Fibroblast of the conjunctiva (primary cell): Measurements from ENCODE around the gene FNIP2.
"Not testable (repeated sequence)": the region's sequence is repeated elsewhere in the genome, so short reads cannot be mapped to it uniquely, and the experiment has no call there.

Experiments used
- DNase-seq: peaks from one replicate; pipeline ENCODE4 v3.0.0-alpha.2; 2010; ENCODE audit warnings: low read depth

FNIP2 gene

DNA sequence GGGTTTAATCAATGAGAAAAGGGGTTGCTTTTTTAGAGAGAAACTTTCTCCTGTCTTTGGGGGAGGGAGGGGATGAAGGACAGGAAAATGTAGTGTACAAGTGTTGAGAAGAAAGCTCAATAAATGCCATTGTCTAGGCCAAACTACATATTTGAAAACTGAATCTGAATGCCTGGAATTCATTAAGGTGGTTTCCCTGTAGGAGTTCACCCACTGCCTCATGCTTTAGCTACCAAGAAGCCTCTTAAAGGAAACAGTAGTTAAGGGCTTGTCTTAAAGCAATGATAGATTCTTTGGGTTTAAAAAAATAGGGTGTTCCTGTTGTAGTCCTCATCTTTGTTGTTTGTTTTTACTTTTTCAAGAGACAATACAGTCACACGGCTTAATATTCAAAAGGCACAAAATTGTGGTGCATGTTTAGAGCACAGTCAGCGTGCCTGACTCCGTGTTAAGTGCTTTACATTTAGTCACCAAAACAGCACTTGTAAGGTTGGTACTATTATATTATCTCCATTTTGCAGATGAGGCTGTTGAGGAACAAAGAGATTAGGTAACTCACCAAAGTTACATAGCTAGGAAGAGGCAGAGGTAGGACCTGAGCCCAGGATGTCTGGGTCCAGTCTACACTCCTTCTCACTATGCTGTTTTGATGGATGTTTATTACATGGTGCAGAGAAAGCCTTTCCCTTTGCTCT lies 46.0 kb downstream of the FNIP2 start:
- no peak for DNase-seq

DNA sequence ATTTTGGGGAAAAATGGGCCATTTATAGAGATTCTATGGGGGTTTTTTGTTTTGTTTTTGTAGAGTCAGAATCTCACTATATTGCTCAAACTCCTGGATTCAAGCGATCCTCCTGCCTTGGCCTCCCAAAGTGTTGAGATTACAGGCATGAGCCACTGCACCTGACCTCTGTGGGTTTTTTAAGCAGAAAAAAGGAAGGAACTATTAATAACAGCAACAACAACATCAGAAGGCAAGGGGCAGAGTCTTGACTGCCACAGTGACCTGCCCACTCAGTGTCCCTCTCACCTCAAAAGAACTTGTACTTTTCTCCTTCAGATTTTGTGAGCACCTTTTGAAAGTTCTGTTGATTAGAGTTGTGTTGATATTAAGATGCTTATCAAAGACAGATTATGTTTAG lies 48.1 kb downstream of the FNIP2 start:
- DNase-seq: no peak

- no peak for DNase-seq
These were observed 48.9 kb downstream of the FNIP2 start for GRCh38 chr4:158817562-158818296.

GRCh38 chr4:158818560-158819140 lies 49.8 kb downstream of the FNIP2 start:
- no peak for DNase-seq

DNA sequence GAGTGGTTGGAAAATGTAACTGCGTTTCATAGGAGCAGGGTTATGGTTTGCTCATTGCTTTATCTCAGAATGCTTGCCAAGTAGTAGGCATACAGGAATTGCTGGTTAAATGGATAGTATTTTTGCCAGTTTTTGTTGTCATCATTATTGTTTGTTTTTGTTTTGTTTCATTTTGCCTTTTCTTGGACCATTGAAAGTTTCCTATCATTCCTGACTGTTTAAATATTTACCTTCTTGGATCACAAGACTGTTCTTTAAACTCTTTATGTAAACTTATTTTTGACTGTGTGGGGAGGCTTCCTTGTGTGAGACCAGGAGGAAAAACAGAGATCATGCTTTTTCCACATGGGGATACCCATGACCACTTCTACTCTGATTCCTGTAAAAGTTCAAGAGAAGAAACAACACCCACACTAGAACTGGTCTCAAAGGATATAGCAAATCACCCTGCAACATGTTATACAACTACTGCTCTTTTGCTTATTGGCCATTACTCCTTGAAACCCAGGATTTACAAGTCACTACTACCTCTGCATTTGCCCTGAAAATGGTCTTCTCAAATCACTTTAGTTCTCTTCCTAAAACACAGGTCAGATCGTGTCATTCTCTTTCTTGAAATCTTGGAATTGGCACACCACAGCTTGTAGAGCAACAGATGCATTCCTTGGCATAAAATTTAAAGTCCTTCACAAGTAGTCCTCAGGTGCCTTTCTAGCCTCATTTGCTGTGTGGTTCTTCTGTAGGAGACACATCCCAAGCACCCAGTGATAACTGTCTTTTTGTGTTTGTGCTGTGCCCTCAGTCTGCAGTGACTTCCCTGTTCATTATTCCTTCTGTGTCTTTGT lies 51.3 kb downstream of the FNIP2 start:
- DNase-seq: no peak

- no peak for DNase-seq
These were observed 52.6 kb downstream of the FNIP2 start for GRCh38 chr4:158821228-158821971.

DNA sequence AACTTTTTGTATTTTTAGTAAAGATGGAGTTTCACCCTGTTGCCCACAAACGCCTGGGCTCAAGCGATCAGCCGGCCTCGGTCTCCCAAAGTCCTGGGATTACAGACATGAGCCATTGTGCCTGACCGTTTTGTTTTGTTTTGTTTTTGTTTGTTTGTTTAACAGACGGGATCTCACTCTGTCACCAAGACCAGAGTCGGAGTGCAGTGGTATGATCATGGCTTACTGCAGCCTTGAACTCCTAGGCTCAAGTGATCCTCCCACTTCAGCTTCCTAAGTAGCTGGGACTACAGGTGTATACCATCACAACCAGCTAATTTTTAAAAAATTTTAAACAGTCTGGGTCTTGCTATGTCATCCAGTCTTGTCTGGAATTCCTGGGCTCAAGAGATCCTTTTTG lies 53.5 kb downstream of the FNIP2 start:
- DNase-seq: no peak

DNA sequence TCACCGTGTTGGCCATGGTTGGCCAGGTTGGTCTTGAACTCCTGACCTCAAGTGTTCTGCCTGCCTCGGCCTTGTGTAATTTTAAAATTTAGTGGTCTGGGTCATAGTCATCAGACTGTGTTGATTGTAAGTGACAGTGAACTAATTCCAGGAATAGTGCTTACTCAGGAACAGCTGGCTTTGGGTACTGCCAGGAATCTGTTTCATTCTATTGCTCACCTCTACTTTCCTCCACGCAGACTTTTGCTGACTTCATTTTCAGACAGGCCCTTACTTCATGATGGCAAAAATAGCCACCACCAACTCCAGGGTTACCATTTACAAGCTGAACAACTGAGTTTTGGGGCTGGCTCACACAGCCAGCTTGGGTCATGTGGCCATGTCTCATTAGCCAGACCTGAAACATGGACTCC lies 54.6 kb downstream of the FNIP2 start:
- no peak for DNase-seq

DNA sequence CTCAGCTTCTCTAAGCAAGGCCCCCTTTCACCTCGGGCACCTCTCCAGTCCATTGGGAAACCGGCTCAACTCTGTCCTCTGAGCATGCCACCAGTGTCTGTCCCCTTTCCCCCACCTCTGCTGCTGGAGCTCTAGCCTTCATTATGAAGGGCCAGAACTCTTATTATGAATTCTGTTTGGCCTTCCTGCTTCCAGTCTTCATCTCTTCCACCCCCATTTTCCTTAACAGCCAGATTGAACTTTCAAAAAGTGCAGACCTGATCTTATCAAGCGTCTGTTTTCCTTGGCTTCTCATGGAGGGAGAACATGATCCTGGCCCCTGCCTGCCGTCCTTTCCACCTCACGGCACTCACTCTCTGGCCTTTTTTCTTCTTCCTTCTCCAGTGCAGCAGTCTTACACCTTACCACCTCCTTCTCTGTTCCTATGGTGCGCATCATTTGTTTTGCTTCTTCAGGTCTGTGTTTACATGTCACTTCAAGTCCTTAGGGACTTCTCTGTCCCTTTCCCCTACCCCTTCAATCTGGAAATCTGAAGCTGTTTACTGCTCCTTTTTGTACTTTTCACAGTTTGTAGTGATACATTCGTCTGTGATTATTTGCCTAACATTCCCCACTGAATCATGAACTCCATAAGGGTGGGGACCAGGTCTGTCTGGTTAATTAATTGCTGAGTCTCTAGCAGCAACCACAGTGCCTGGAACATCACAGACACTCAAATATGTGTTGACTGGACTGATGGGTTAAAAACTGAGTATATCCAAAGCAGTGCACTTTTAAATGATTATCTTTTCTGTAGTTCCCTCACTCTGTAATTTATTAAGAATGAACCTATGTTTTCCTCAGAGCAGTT lies 55.8 kb downstream of the FNIP2 start:
- DNase-seq: no peak

- DNase-seq: no peak
These were observed 56.7 kb downstream of the FNIP2 start for GRCh38 chr4:158825433-158826036.

DNA sequence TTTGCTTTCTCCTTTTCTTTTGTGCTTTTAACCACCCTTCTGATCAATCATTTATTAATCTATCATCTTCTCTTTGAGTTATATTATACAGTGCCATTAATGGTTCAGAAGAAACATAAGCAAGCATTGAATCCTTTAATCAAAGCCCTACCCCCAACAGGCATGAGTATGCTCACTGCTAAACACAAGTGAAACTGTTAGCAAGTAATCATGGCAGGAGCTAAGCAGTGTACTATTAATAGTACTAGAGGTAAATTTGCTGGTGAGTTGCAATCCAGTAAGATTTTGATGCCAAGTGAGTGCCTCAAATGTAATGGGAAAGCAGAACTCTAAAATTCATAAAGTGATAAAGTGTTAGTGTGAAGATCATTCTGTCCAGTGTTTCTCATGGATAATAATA lies 57.2 kb downstream of the FNIP2 start:
- DNase-seq: no peak

DNA sequence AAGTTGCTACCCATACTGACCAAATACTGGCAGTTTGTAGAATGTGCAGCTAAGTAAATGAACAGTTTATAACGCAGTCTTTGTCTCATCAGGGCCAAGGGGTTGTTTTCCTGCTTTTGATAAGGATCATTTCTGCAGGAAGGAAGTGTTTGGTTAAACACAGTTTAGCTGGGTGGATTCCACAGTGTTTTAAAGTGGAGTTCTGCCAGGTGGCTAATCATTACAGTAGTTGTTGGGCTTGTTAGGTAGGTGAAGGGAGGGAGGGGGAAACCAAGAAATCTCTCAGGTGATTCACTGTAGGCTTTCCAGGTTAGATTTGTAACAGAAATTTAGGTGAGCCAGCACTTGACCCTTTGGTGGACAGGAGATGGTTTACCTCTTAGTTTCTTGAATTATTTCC lies 58.1 kb downstream of the FNIP2 start:
- no peak for DNase-seq

- DNase-seq: no peak
These were observed 58.7 kb downstream of the FNIP2 start for GRCh38 chr4:158827543-158827981.

GRCh38 chr4:158828151-158828550 lies 59.3 kb downstream of the FNIP2 start:
- not testable (repeated sequence) for DNase-seq

DNA sequence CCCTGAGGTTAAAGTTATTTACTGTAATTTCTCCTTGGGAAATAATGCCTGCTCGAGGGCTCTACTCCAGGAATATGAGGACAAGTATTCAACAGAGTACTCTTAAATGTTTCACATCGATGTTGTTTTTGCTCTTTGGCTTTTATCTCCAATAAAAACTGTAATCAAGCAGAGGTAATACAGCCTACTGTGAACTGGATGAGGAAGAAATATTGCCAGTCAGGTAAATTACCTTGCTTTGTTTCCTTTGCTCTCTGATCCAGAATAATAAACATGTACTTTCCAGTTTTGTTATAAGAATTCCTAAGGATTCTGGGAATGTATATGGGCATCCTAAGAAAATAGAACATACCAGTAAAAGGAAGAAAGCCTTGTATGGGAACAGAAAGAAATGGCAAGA lies 60.4 kb downstream of the FNIP2 start:
- no peak for DNase-seq

DNA sequence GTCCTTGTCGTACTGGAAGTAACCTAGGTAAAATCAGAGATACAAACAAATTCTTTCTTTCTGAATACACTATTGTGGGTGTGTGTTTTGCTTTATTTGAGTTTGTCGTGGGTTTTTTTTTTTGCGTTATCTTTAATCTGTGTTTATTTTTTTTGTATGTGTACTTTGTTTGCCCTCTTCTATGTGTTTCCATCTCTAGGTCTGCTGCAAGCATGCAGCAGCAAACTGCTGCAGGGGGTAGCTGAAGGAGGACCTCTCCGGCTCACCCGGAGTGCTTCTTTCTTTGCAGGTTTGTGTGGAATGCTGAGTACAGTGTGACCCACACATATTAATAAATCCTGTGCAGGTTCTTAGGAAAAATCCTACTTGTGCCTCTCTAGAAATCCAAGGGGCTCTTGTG lies 64.8 kb downstream of the FNIP2 start:
- DNase-seq: no peak

GRCh38 chr4:158835226-158836001 lies 66.6 kb downstream of the FNIP2 start:
- DNase-seq: no peak

DNA sequence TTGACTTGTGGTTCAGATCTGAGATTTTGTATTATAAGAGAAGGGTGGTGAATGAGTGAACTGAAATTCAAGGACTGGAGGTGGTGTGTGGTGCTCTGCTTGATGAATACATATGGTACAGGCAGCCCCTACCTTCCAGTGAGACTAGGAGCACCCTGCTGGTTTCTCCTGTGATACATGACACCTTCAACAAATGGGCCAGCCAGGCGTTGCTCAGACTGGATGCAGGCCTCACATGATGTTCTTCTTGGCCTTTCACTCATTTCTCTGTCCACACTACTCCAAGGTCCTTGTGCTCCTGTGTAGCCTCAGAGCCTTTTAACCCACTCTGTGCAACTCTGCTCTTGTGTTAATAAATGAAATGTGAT lies 67.2 kb downstream of the FNIP2 start:
- DNase-seq: no peak

DNA sequence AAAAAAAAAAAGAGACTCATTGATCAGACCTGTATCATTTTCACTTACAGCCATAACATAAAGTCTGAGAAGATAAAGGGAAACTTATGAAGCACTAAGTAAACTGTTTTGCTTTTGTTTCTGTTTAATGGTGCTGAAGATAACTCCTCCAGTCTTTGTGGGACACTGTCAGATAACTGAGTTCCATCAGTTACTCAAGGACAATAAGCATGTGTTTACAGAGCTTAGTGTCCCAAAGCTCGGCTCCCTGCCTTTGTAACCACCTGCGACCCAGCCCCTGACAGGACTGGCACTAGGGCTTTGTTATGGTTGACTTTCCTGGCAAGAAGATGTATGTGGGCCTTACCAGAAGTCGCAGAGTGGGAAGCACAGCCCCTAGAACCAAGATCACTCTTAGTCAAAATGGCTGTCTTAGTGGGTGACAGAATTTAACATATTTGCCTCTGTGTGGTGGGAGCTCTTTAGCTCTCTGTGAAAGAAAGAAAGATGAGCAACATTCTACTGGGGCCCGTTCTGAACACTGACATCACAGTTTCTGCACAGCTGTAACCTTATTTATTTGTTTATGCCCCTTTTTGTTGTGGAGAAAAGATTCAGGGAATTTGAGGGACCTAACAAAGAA lies 68.1 kb downstream of the FNIP2 start:
- no peak for DNase-seq
